ENCODE results near the gene MDFI.
A peak's percentile ranks its signal among the peaks of the same experiment; 100 is the strongest.

The MDFI gene

DNA sequence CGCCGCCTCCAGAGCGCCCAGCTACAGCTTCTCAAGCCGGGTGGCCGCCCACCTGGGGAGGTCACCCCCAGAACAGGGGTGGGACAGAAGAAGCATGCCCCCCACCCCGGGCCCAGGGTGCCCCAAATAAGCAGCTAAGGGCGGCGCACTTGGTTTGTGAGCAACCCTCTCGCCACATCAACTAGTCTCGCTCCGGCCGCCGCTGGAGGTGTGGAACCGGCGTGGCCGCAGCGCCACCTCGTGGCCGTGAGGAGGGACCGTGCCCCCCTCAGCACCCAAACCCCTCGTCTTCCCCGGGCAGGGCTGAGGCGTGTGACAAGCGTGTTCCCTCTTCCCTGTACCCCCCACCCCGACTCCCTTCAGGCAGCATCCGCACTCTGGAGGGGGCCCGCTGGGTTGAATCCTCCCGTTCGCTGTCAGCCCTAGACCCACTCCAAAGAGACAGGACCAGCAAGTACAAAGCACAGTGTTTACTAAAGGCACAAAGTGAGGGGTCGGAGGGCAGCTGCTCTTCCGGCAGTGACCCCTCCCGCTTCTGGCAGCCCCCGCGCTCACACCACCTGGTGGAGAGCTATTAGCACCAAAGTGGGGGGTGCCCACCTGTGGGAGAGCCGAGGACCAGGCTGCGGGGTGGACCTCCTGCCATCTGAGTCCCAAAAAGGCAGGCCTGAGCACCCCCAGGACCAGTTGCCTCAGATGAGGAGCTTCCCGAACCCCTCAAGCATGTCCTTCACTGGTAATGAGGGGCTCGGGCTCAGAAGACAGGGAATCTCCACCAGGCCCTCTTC, 45.4 kb downstream of the MDFI start:
- Histone ChIP-seq H3K27me3 (no peaks in the 10 kb centered on the region; the same call in 1 of the 2 replicates), H3K4me1 (peaks cover 3% of the 10 kb centered on the region; the same call in 1 of the 2 replicates), H3K9me3 (no peaks in the 10 kb centered on the region), H3K36me3 (no peaks in the 10 kb centered on the region; the same call in 1 of the 2 replicates), H3K4me3 (ENCODE audit: low read depth, low read length) (peak overlapping the region; percentile 40)
- DNase-seq: peak; percentile 85
- TF ChIP-seq, protein P1, sequence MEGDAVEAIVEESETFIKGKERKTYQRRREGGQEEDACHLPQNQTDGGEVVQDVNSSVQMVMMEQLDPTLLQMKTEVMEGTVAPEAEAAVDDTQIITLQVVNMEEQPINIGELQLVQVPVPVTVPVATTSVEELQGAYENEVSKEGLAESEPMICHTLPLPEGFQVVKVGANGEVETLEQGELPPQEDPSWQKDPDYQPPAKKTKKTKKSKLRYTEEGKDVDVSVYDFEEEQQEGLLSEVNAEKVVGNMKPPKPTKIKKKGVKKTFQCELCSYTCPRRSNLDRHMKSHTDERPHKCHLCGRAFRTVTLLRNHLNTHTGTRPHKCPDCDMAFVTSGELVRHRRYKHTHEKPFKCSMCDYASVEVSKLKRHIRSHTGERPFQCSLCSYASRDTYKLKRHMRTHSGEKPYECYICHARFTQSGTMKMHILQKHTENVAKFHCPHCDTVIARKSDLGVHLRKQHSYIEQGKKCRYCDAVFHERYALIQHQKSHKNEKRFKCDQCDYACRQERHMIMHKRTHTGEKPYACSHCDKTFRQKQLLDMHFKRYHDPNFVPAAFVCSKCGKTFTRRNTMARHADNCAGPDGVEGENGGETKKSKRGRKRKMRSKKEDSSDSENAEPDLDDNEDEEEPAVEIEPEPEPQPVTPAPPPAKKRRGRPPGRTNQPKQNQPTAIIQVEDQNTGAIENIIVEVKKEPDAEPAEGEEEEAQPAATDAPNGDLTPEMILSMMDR (IDR thresholded peaks at IDR 0.05; ENCODE audit: low read depth, low read length): peak; percentile 77

DNA sequence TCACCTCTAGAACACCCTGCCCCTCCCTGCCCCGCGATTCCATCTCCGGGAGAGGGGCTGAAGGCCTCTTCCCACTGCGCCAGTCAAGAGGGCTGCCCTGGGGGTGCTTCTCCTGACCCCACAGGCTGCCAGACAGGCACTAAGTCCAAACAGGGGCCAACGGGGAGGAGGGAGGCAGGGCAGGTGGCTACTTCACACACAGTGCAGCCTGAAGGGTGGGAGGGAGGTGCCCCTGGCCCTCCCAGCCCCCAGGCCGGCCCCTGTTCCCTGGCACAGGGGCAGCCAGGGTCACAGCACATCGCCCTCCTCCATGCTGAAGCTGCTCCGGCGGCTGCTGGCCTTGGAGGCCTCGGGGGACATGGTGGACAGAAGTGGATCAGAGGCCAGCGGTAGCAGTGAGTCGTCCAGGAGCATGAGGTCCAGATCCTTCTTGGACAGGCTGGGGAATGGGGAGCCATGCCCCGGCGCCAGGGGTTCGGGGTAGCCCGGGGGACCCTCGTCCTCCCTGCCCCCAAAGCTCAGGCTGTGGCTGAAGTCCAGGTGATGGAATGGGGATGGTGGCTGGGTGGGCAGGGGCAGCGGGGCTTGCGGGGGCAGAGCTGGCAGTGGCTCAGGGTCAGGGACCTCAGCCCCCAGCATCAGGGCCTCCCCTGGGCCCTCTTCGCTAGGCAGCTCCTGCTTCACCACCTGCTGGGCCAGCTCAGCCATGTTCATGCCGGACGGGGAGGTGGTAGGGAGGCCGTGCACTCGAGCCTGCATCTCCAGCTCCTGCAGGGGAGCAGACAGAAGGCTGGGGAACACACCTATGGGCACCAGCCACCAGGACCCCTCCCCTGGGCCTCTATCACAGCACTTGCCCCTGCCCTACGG, 46.3 kb downstream of the MDFI start:
- TF ChIP-seq, protein P1 (IDR thresholded peaks at IDR 0.05; ENCODE audit: low read depth, low read length): no peak
- DNase-seq: no peak
- Histone ChIP-seq H3K9me3 (no peaks in the 10 kb centered on the region), H3K4me1 (peaks cover 3% of the 10 kb centered on the region; the same call in 1 of the 2 replicates), H3K27me3 (no peaks in the 10 kb centered on the region; the same call in 1 of the 2 replicates), H3K4me3 (ENCODE audit: low read depth, low read length) (no peak overlapping the region), H3K36me3 (no peaks in the 10 kb centered on the region; the same call in 1 of the 2 replicates)

DNA sequence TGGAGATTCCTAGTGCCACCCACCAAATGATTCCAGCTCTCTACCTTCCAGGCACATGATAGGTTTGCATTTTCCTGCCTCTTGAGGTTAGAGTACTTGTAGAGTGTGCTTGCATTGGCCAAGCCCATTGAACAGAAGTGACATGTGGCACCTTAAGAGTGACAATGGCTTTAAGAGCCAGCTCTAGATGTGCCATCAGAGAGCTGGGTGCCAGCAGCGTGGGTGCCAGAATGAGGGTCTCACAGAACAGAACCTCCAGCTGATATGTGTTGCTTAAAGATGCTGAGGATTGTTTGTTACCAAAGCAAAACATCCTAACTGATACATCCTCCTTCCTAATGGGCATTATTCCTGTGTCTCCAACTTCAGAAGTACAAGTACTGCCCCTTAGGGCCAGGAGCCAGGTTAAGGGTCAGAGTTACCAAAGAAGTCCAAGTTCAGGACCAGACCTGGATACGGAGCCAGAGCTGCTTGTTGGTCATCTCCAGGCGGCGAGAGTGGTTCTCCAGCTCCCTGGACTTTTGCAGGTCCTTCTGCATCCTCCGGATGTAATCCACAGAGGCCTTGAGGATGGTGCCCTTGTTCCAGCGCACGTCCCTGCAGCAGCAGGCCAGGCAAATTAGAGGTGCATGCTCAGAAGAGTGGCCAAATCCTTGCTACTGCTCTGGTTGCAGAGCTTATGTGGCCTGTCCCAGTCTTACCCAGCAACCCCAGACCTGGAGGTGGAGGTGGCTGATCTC, 47.5 kb downstream of the MDFI start:
- Histone ChIP-seq H3K27me3 (no peaks in the 10 kb centered on the region; the same call in 1 of the 2 replicates), H3K36me3 (no peaks in the 10 kb centered on the region; the same call in 1 of the 2 replicates), H3K9me3 (no peaks in the 10 kb centered on the region), H3K4me1 (peaks cover 3% of the 10 kb centered on the region; the same call in 1 of the 2 replicates), H3K4me3 (ENCODE audit: low read depth, low read length) (no peak overlapping the region)
- no peak for DNase-seq
- TF ChIP-seq, protein P1 (IDR thresholded peaks at IDR 0.05; ENCODE audit: low read depth, low read length): no peak

DNA sequence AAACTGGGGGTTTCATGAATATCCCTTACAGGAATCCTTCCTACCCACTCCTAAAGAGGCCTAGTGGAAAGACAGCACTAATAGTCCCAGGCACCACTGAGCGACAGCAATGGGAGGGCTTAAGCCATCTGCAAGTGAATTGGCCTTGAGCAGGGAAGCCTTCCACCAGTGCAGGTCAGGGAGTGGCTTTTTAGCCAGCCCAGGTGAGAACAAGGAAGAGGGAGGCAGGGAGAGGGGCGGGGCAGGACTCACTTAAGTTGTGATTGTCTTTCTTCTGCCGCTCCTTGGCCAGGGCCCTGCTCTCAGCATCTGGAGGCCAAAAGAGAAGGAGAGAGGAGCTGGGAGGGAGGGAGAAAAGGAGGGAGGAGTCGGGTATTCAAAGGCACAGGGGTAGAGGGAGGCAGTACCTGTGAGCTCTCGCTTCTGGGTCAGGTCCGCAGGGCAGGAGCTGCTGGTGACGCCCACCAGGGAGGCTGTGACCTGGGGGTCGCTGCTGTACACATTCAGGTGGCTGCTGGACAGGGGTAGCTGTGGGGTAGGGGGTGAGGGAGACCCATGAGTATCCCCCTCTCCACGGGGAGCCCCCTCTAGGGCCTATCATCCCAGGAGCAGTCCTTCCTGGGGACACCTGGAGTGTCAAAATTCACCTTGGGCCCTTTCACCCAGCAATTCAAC, 49.4 kb downstream of the MDFI start:
- TF ChIP-seq, protein P1 (IDR thresholded peaks at IDR 0.05; ENCODE audit: low read depth, low read length): no peak
- DNase-seq: no peak
- no peaks in the 10 kb centered on the region; the same call in 1 of the 2 replicates for H3K27me3 ChIP-seq
- no peak overlapping the region for H3K4me3 ChIP-seq (ENCODE audit: low read depth, low read length)
- no peaks in the 10 kb centered on the region for H3K4me1 ChIP-seq
- H3K36me3 ChIP-seq: no peaks in the 10 kb centered on the region; the same call in 1 of the 2 replicates
- no peaks in the 10 kb centered on the region for H3K9me3 ChIP-seq

DNA sequence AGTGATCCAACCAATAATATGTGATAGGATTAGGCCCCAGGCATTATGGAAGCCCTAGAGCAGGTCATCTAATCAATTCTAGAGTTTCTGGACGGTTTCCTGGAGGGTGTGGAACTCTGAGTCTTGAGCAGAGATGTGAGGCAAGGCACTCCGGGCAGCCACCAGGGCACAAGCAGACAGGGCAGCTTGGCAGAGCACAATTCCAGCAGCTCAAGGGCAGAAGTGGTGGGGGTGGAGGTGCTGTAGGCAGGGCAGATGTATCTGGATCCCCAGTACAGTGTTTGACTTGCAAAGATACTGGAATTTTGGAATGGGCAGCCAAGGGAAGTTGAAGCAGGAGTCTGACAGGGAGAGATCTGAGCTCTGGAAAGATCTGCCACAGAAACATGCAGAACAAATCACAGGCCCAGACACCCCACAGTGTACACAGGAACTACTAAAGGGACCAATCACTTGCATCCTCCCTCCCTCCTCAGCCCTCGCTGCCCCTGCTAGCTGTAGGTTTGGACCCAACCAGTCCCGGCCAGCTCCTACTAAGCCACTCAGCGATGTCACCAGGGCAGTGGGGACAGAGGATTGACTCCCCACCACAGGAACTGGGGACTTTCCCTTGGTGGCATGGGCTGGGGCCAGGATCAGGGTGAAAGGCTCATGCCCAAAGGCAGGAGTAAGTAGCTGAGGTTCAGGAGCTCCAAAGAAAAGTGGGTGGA, 50.1 kb downstream of the MDFI start:
- Histone ChIP-seq H3K4me3 (ENCODE audit: low read depth, low read length) (no peak overlapping the region), H3K9me3 (no peaks in the 10 kb centered on the region), H3K36me3 (no peaks in the 10 kb centered on the region; the same call in 1 of the 2 replicates), H3K4me1 (no peaks in the 10 kb centered on the region), H3K27me3 (no peaks in the 10 kb centered on the region)
- TF ChIP-seq, protein P1 (IDR thresholded peaks at IDR 0.05; ENCODE audit: low read depth, low read length): no peak
- DNase-seq: no peak

Measured in BE2C (cell line).